HG03520 (cell line): ENCODE measurements around the gene ASPG.

Source experiments
- ATAC-seq: cut with Tn5 transposase; IDR thresholded peaks from one replicate; pipeline ENCODE4 v1.9.1; 2021; ENCODE audit warnings: mild to moderate bottlenecking, moderate library complexity; ENCODE audit not compliant: unreplicated experiment

ASPG gene

GRCh38 chr14:104115131-104115600, 29.7 kb downstream of the ASPG start:
- ATAC-seq, result no peak

DNA sequence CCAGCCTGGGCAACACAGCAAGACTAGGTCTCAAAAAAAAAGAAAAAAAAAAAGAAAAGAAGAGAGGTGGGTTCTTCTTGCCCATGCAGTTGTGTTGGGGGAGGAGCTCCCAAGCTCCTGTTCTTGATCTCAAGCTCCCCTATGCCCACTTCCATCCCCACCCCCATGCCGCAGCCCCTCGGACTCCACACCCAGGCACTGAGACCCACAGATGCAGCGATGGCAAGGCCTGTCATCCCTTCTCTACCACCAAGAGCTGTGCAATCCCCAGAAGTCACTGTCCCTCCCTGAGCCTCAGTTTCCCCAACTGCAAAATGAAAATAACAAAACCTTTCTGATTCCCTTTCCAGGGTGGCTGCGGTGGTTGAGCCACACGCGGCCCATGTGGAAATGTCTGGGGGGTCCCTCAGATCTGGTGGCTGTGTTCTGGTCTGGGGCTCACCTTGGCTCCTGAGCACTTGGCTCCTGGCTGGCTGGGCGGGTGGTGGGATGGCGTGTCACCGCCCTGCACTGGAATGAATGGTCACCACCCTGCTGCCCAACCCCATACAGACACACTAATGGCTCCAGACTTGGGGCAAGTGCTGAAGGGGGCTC, 30.3 kb downstream of the ASPG start:
- no peak for ATAC-seq

DNA sequence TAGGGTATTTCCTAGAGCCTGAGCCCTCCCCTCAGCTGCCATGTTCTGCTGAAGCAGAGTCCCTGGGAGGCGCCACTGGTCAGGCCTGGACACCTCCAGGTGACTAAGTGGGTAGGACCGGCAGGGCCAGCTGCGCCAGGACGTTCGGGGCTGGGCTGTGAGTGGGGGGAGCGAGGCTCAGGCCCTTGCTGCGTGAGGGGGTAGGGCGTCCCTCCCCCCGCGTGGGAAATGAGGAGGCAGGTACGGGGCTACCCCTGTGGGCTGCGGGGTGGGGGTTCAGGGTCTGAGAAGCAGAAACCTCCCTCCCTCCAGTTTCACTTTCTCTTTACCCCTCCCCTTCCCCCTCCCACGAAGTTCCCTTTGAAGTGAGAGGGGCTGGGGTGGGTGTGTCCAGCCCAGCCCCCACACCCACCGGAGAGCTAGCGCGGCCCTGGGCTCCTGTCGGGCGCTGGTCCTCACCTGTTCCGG, 30.8 kb downstream of the ASPG start:
- no peak for ATAC-seq

- ATAC-seq, result no peak
These were observed 31.3 kb downstream of the ASPG start for GRCh38 chr14:104116756-104117340.

- ATAC-seq, result no peak
These were observed 32.0 kb downstream of the ASPG start for GRCh38 chr14:104117341-104118005.

DNA sequence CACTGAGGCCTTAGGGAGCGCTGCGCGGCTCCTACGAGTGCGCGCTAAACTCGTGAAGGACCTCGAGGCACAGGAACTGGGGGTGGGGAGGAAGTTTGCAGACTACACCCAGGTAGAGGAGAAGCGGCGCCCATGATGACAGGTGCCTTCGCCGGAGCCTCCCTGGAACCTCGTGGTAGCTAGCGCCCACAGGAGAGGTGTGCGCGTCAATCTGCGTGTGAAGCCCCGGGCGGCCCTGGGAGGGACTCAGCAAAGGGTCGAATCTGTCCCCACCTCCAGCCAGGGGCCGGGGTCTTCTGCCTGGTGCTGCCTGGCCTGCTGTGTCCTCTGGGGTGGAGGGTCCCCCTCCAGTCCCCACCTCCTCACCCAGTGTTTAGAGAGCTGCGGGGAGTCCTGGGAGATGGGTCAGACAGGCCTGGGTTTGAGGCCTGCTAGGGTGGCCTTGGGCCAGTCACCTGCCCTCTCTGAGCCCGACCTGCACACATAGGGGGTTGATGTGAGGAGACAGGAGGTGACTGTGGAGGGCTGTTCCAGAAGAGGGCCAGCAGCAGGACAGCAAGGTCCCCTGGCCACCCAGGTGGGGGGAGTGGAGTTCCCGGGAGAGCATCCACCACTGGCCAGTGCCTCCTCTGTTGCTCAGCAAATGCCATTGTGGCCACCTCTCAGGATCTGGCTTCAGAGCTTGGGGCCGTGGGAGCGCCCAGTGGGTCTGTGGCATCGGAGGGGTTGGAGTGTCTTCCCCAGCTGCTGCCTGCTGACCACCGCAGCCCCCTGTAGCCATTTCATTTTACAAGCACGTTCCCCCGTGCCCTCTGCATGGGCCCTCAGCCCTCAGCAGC, 32.7 kb downstream of the ASPG start:
- ATAC-seq, result no peak

DNA sequence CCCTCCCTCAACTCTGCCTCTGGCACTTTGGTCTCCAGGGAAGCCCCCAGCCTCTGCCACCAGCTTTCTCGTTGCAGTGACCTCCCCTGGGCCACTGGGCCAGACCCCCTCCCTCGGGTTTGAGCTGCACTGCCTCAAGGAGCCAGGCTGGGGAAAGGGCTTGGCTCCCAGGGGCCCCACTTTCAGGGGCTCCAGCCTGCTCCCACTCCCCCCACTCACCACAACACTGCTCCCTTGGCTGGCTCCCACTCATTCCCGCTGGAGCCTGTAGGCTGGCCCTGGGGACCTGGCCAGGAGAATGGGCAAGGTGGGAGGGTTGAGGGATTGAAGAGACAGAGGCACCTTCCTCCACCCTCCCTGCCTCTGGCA, 33.6 kb downstream of the ASPG start:
- ATAC-seq, result no peak

DNA sequence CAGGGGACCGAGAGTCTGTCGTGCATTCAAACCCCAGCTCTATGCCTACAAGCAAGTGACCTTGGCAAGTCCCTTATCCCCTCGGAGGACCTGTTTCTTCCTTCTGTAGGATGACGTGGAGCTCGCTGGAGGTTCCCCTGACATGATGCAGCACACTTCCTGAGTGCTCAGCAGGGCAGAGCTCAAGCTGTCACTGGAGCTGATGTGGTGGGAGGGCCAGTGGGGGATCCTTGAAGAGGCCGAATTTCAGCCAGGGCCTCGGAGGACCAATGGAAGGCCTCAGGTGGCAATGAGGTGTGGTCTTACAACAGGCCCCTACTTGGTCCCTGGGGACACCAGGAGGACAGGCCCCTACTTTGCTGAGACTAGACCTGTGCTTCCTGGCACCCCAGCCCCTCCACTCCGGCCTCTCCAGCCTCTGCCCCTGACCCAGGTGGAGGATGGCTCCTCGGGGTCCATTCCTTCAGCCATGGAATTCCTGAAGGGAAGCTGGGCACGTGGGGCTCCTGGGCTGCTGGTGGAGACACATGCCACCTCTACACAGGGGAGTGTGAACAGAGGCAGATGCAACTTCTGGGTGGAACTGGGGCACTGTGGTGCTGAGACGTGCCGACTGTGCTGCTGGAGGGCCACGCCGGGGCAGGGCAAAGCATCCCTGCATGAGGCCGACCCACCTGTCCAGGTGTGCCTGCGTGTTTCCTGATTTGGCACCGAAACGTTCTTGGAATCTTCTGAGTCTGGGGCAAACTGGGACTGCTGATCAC, 34.2 kb downstream of the ASPG start:
- ATAC-seq, result no peak

GRCh38 chr14:104120281-104120741, 34.8 kb downstream of the ASPG start:
- no peak for ATAC-seq

DNA sequence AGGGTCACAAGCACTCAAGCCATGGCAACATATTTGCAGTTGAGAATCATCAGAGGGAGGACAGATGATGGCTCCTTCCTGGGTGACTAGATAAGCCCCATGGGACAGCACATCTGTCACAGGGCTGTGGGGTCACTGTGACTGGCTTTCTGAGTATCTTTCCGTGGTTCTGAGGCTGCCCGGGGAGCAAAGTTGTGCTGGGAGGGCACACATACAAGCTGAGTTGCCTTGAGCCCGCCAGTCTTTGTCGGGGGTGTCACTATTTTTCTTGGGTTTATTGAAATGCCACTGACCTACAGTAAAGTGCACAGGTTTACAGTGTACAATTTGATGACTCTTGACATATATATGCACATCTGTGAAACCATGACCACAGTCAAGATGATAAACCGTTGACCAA, 35.6 kb downstream of the ASPG start:
- no peak for ATAC-seq

DNA sequence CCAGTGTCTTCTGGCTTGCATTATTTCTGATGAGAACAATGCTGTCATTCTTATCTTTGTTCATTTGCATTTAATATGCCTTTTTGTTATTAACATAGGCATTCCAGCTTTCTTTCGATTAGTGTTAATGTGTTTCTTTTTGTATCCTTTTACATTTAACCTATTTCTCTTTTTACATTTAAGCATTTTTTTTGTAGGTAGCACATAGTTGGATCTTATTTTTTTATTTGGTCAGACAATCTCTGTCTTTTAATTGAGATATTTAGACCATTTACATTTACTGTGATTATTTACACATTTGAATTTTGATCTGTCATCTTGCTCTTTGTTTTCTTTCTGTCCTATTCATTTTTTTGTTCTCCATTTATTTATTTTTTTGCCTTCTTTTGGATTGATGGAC, 38.4 kb downstream of the ASPG start:
- ATAC-seq, result no peak

DNA sequence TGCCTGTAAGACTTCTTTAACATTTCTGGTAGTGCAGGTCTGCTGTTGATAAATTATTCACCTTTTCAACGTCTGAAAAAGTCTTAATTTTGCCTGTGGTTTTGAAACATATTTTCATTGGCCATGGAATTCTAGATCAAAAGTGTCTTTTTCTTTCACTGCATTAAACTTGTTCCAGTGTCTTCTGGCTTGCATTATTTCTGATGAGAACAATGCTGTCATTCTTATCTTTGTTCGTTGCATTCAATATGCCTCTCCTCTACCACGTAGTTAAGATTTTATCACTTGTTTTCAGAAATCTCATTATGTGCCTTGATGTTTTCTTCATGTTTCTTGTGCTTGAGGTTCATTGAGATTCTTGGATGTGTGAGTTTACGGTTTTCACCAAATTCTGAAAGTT, 39.5 kb downstream of the ASPG start:
- no peak for ATAC-seq

DNA sequence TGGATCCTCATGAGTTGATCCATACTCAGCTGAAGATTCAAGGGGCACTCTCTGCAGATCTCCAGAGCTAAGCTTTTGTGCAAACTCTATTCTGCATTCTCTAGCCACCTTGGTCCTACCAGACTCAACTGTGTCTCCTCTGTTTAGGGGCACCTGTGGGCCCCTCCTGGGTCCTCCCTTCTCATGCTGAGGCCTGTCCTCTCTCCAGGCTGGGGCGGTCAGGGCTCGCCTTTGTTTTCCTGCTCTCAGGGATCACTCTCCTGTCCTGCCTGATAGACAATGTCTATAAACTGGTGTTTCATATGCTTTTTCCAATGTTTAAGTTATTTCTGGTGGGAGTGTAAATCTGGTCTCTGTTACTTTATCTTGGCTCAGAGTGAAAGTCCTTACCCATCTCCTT, 41.3 kb downstream of the ASPG start:
- ATAC-seq, result no peak

- ATAC-seq, result no peak
These were observed 43.5 kb downstream of the ASPG start for GRCh38 chr14:104128981-104129380.

DNA sequence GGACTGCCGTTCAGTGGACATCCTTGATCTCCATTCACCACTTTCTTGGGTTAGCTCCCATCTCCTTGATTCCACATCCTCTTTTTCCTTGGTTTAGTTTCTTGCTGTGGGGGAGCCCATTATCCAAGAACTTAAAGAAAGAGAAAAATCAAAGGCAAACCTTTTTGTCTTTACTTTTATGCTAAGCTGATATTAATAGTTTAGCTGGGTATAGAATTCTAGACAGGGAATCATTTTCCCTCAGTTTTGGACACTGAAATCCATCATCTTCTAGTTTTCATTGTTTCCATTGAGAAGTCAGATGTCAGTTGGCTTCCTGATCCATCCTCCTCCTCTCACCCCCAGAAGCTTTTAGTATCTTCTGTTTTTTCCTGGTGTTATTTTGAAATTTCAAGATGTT, 44.1 kb downstream of the ASPG start:
- no peak for ATAC-seq

GRCh38 chr14:104130974-104131651, 45.6 kb downstream of the ASPG start:
- no peak for ATAC-seq

DNA sequence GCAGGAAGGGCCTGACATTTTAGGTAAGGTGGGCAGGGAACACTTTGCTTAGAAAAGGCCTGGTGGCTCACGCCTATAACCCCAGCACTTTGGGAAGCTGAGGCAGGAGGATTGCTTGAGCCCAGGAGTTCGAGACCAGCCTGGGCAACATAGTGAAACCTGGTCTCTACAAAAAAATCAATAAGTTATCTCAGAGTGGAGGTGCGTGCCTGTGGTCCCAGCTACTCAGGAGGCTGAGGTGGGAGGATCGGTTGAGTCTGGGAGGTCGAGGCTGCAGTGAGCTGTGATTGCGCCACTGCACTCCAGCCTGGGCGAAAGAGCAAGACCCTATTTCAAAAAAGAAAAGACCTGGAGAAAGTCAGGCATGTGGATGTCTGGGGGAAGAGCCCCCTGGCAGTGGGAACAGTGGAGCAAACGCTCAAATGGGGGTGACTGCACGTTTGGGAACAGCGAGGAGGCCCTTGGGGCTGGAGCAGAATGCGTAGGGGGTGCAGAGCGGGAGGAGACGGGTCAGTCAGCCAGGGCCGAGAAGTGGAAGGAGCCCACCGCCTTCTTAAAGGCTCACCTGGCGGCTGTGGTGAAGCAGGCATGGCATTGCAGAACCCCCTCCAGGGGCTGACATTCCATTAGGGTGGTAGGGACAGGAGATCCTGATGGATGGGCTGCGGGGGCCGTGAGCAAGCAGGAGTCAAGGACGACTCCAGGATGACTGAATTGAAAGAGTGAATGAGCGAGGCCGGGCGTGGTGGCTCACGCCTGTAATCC, 46.6 kb downstream of the ASPG start:
- ATAC-seq, result no peak

GRCh38 chr14:104132981-104133380, 47.5 kb downstream of the ASPG start:
- no peak for ATAC-seq

GRCh38 chr14:104133496-104133895, 48.0 kb downstream of the ASPG start:
- ATAC-seq, result no peak
